K562 (cell line): Measurements from ENCODE around the gene MLLT3. TPM values are rescaled to one million over a fixed set of nuclear protein-coding genes. Genes with fewer than 3 reads are reported as not detected.

ENCODE experiments used
- ATAC-seq: fragments of 200-7000 bp; cut with Tn5 transposase; 3 replicates; pipeline ENCODE4 v1.9.1; 2020; ENCODE audit warnings: moderate library complexity
- BruUV-seq: library from RNA; stranded (reverse); fragments of 400-500 nt; replicated peaks from 2 replicates; lab custom pipeline; 2021; lab: Mats Ljungman, UMichigan
- CTCF ChIA-PET: fragments of 300-600 bp; formaldehyde crosslinking; extraction: SDS; loops from one replicate; lab custom pipeline; 2021; ENCODE audit warnings: low intra/inter-chr PET ratio; lab: Yijun Ruan, JAX
- POLR2A ChIA-PET: fragments of 300-600, 350-650 bp; sonication (Branson Sonifier 250); formaldehyde crosslinking; extraction: SDS; loops from one replicate; lab custom pipeline; 2021; ENCODE audit warnings: antibody characterized with exemption, inconsistent platforms; lab: Yijun Ruan, JAX
- DNase-seq, 4 experiments: peaks; one replicate each; pipeline versions ENCODE4 v3.0.0 to v3.0.0-alpha.2; 2011 to 2018; ENCODE audit warnings: low spot score in 3 of 4, mixed read lengths in 3 of 4; ENCODE audit errors: extremely low read depth in 1 of 4
- FAIRE-seq: peaks from 2 replicates; lab custom pipeline; 2011; peaks lifted over from hg19 to GRCh38; lab: Jason Lieb, UNC
- H2AFZ ChIP-seq: 2 replicates; pipeline ENCODE4 v1.6.0; 2011; ENCODE audit warnings: low read depth, low read length, control low read depth, inconsistent platforms
- H3K27ac ChIP-seq: fragments of 200-600 bp; 3 replicates; pipeline ENCODE4 v1.8.0; 2011; ENCODE audit warnings: low read depth, mild to moderate bottlenecking, control low read depth, inconsistent platforms, low read length, moderate library complexity, mixed read lengths; ENCODE audit errors: extremely low read depth
- H3K27me3 ChIP-seq, 2 experiments: fragments of 300-600 bp in 1 of 2; 2 replicates in 1 of 2; 3 replicates in 1 of 2; pipeline versions ENCODE4 v1.6.0 to v1.8.0; 2011; ENCODE audit warnings: inconsistent platforms in 2 of 2, low read length in 2 of 2, mild to moderate bottlenecking in 1 of 2, mixed read lengths in 1 of 2, moderate library complexity in 1 of 2; ENCODE audit not compliant: control insufficient read depth in 2 of 2, insufficient read depth in 2 of 2
- H3K36me3 ChIP-seq: fragments of 300-600 bp; 3 replicates; pipeline ENCODE4 v1.8.0; 2011; ENCODE audit warnings: mild to moderate bottlenecking, low read length, inconsistent platforms; ENCODE audit not compliant: control insufficient read depth, insufficient read depth
- H3K4me1 ChIP-seq, 2 experiments: fragments of 200-600 bp in 1 of 2; replicated peaks in 1 of 2; 2 replicates in 1 of 2; 3 replicates in 1 of 2; pipeline versions ENCODE4 v1.5.1 to v1.8.0; 2011; ENCODE audit warnings: inconsistent platforms in 2 of 2, low read length in 2 of 2, mild to moderate bottlenecking in 1 of 2, mixed read lengths in 1 of 2, moderate library complexity in 1 of 2; ENCODE audit not compliant: control insufficient read depth in 2 of 2, insufficient read depth in 2 of 2
- H3K4me2 ChIP-seq: 2 replicates; pipeline ENCODE4 v1.6.1; 2011; ENCODE audit warnings: low read length, control low read depth, inconsistent platforms, mixed read lengths; ENCODE audit not compliant: insufficient read depth
- H3K4me3 ChIP-seq: fragments of 200-600 bp; sonication (generic), shearing (Covaris generic); 2 replicates; pipeline ENCODE4 v1.5.1; 2016; ENCODE audit warnings: control low read depth, inconsistent platforms
- H3K79me2 ChIP-seq: fragments of 200-600 bp; 3 replicates; pipeline ENCODE4 v1.8.0; 2011; ENCODE audit warnings: low read length, inconsistent platforms; ENCODE audit not compliant: control insufficient read depth, insufficient read depth
- H3K9ac ChIP-seq, 2 experiments: 2 replicates each; pipeline versions ENCODE4 v1.6.0 to v1.6.1; 2011; ENCODE audit warnings: low read depth in 2 of 2, low read length in 2 of 2, control low read depth in 1 of 2, inconsistent platforms in 1 of 2, mild to moderate bottlenecking in 1 of 2, mixed read lengths in 1 of 2; ENCODE audit not compliant: insufficient read depth in 1 of 2
- H3K9me1 ChIP-seq: one replicate; pipeline ENCODE4 v1.6.0; 2011; ENCODE audit warnings: inconsistent platforms, mild to moderate bottlenecking, low read length, moderate library complexity; ENCODE audit not compliant: control insufficient read depth, insufficient read depth
- H3K9me3 ChIP-seq: replicated peaks from 2 replicates; pipeline ENCODE4 v1.5.1; 2011; ENCODE audit warnings: low read depth, low read length, inconsistent platforms; ENCODE audit not compliant: control insufficient read depth, insufficient read depth
- H4K20me1 ChIP-seq: replicated peaks from 2 replicates; pipeline ENCODE4 v1.6.1; 2011; ENCODE audit warnings: low read length, inconsistent platforms, mixed read lengths; ENCODE audit not compliant: control insufficient read depth, insufficient read depth
- GMEB1 ChIP-seq: fragments of 250-450 bp; sonication (Bioruptor Pico); IDR thresholded peaks from 2 replicates; pipeline ENCODE4 v1.4.0; 2020; ENCODE audit warnings: mild to moderate bottlenecking
- NFATC3 ChIP-seq: fragments of 450-650 bp; IDR thresholded peaks from 2 replicates; pipeline ENCODE4 v1.6.1; 2017; ENCODE audit warnings: mild to moderate bottlenecking
- NR2C2 ChIP-seq, 2 experiments: fragments of 200-800 bp in 1 of 2; sonication (Bioruptor generic) in 1 of 2; sonication (generic) in 1 of 2; formaldehyde crosslinking in 1 of 2; IDR thresholded peaks; 2 replicates each; pipeline versions ENCODE4 v1.6.1 to v1.8.0; 2016 to 2022; ENCODE audit warnings: mild to moderate bottlenecking in 1 of 2, missing compliant biosample characterization in 1 of 2, missing genetic modification characterization in 1 of 2, missing genetic modification reagents in 1 of 2
- SAP30 ChIP-seq: fragments of 200-600 bp; sonication (generic); IDR thresholded peaks from 2 replicates; pipeline ENCODE4 v1.6.1; 2012; ENCODE audit warnings: borderline replicate concordance, low read depth, mild to moderate bottlenecking, moderate library complexity, low read length, control low read depth, inconsistent platforms; ENCODE audit not compliant: insufficient read depth, poor library complexity, severe bottlenecking
- ZEB2 ChIP-seq: fragments of 450-650 bp; IDR thresholded peaks from 2 replicates; pipeline ENCODE4 v1.6.1; 2016
- WGBS: fragments of 100-300 bp; shearing (Covaris generic); methylation state at CpG from one replicate; pipeline ENCODE4 v1.1.6; 2016; ENCODE audit warnings: low coverage, mixed read lengths; ENCODE audit not compliant: insufficient coverage; ENCODE audit errors: missing lambda C conversion rate; 5-methylcytosine and 5-hydroxymethylcytosine counted together
- in situ Hi-C: fragments of 300-500 bp; cut with MboI; formaldehyde crosslinking; loops from 4 replicates; pipeline ENCODE4 v1.15.0; 2018; ENCODE audit warnings: inconsistent platforms, mixed read lengths
- intact Hi-C: fragments of 100-400 bp; cut with micrococcal nuclease; formaldehyde crosslinking; loops from 2 replicates; pipeline ENCODE4 v1.14.2; 2022
- polyA plus RNA-seq, 8 experiments: library from polyadenylated mRNA; depleted of rRNA in 4 of 8; stranded (reverse) in 5 of 8; unstranded in 3 of 8; fragments of >200 nt; fragmentation: Nextera tagmentation in 2 of 8; fragmentation: Illumina TruSeq in 1 of 8; extraction: Ambion mirVana in 2 of 8; extraction: Trizol in 1 of 8; gene quantifications; 2 replicates each; pipeline versions ENCODE4 v1.2.1 to v1.2.3, GENCODE V29; 2011 to 2014; ENCODE audit warnings: inconsistent platforms in 1 of 8, missing spikeins in 1 of 8
- total RNA-seq, 7 experiments: library from RNA; depleted of rRNA in 6 of 7; stranded (reverse); fragments of >200 nt in 6 of 7; fragmentation: Illumina TruSeq in 2 of 7; extraction: Trizol in 2 of 7; gene quantifications; 2 replicates each; pipeline versions ENCODE4 v1.2.1 to v1.2.3, GENCODE V29; 2011 to 2021; ENCODE audit warnings: low replicate concordance in 1 of 7
- TF ChIP-seq, protein P1 (sequence below), 2 experiments: IDR thresholded peaks; 2 replicates each; pipeline ENCODE4 v1.6.1; 2012; ENCODE audit warnings: improper control_type of control experiment in 2 of 2, low read depth in 2 of 2, low read length in 2 of 2, borderline replicate concordance in 1 of 2

MLLT3 gene
- total and polyA plus RNA-seq, 9 of the 15 experiments (the other 6 are each of a cell fraction or from before 2014, with no cell fraction given), result 0.07 to 0.42 (median 0.22) TPM; not detected in 4

DNA sequence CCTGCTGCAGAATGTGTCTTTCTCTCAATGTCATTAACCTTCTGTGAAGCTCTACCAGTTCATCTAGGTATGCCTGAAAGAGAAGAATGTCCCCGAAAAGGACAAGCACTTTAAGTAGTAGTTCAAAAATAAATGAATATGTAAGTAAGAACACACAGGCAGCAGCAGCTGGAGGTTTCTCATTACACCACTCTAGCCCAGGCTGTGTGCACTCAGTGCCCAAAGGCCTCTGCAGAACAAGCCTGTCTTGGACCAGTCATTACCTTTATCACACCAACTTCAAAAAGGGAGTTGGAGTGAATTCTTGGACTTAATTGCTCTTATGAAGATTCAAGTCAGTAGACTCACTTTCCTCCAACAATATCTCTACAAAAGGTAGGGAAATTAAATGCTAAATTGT, 268.8 kb downstream of the MLLT3 start:
- no peak for TF ChIP-seq NFATC3
- no peak for TF ChIP-seq GMEB1
- no peak for TF ChIP-seq ZEB2
- TF ChIP-seq, protein P1, sequence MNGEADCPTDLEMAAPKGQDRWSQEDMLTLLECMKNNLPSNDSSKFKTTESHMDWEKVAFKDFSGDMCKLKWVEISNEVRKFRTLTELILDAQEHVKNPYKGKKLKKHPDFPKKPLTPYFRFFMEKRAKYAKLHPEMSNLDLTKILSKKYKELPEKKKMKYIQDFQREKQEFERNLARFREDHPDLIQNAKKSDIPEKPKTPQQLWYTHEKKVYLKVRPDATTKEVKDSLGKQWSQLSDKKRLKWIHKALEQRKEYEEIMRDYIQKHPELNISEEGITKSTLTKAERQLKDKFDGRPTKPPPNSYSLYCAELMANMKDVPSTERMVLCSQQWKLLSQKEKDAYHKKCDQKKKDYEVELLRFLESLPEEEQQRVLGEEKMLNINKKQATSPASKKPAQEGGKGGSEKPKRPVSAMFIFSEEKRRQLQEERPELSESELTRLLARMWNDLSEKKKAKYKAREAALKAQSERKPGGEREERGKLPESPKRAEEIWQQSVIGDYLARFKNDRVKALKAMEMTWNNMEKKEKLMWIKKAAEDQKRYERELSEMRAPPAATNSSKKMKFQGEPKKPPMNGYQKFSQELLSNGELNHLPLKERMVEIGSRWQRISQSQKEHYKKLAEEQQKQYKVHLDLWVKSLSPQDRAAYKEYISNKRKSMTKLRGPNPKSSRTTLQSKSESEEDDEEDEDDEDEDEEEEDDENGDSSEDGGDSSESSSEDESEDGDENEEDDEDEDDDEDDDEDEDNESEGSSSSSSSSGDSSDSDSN (IDR thresholded peaks at IDR 0.05; ENCODE audit: borderline replicate concordance in 1 of 2, low read depth in 2 of 2, low read length in 2 of 2), result no peak
- TF ChIP-seq NR2C2 (CRISPR knock-in tag; IDR thresholded peaks at IDR 0.05), result no peak
- TF ChIP-seq NR2C2 (tag; IDR thresholded peaks at IDR 0.05), result no peak
- TF ChIP-seq SAP30, result no peak
- H3K4me1 ChIP-seq, result no peaks in the 10 kb centered on the region
- no peaks in the 10 kb centered on the region for H3K9me3 ChIP-seq
- ATAC-seq (no peak), DNase-seq (no peak), FAIRE-seq (no peak)
- in situ Hi-C loops, result no loop called here
- intact Hi-C loops, result no loop called here
- no peak overlapping the region for H3K27ac ChIP-seq
- no peaks in the 10 kb centered on the region for H3K27me3 ChIP-seq
- WGBS, result no CpG with 5 or more reads among the region's 1 CpG
- POLR2A ChIA-PET, result no interaction called here
- CTCF ChIA-PET, result interaction anchor here (0.5 kb wide), 1 partner anchor 90 kb away, joined by 3 read pairs; no protein-coding TSS in a partner anchor
- H3K9me1 ChIP-seq, result no peaks in the 10 kb centered on the region
- no peaks in the 10 kb centered on the region for H4K20me1 ChIP-seq
- no peaks in the 10 kb centered on the region for H3K36me3 ChIP-seq
- BruUV-seq, result no TSS peak
- no peaks in the 10 kb centered on the region for H3K79me2 ChIP-seq
- H2AFZ ChIP-seq, result no peak overlapping the region
- H3K4me2 ChIP-seq, result no peak overlapping the region
- no peak overlapping the region for H3K4me3 ChIP-seq
- no peak overlapping the region for H3K9ac ChIP-seq
